ENCODE measurements around the gene SCN8A.
"Not testable (repeated sequence)": the region's sequence is repeated elsewhere in the genome, so short reads cannot be mapped to it uniquely, and the experiment has no call there.

Gene SCN8A

DNA sequence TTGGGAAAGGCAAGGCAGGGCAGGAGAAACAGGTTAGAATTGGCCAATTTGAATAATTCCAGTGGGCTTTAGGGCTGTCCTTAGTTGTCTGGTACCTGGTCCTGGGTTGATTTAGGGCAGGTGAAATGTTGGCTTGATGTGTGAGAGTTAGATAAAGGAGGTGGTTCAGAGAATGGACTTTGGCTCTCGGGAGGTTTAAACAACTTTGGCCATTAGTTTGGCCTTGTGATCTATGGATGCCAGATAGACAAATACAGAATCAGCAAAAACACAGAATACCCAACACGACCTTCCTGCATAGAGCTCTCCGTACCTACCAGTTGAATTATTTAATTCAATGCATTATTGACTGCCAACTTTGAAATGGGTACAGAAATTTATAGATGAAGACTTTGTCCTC lies 35.1 kb downstream of the SCN8A start:
- DNase-seq: no peak

DNA sequence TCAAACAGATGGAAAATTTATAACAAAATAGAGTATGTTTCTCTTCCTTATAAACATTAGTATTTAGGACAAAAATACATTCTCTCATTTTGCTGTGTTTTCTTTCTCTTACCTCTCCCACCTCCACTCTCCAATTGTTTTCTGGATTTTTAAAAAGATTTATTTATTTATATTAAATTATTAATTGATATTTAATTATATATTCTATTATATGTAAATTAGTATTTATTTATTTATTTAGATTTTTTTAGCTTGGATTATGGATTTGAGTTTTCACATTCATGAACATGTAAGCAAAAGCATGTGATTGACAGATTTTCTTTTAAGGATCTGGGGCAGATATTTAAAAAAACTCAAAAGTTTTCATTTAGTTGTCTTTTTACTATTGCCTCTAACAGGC lies 35.6 kb downstream of the SCN8A start:
- DNase-seq: no peak

DNA sequence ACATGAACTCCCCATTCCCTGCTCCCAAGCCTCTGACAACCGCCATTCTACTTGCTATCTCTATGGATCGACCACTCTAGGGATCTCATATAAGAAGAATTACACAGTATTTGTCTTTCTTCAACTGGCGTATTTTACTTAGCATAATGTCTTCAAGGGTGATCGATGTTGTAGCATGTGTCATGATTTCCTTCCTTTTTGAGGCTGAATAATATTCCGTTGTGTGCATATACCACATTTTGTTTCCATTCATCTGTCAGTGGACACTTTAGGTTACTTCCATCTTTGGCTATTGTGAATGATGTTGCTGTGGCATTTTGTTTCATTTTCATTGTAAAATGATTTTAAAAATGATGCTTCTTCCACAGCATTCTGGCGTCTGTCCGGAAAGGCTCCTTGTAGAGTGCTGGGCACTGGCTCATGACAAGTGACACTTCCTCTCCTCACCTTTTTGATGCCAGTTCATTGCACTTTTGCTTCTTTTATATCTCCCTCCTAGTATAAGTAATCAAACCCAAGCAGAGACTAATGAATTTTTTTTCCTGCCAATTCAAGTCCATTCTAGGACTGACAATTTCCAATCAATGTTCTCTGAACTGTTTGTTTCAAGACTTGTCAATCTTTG lies 39.3 kb downstream of the SCN8A start:
- DNase-seq: no peak

DNA sequence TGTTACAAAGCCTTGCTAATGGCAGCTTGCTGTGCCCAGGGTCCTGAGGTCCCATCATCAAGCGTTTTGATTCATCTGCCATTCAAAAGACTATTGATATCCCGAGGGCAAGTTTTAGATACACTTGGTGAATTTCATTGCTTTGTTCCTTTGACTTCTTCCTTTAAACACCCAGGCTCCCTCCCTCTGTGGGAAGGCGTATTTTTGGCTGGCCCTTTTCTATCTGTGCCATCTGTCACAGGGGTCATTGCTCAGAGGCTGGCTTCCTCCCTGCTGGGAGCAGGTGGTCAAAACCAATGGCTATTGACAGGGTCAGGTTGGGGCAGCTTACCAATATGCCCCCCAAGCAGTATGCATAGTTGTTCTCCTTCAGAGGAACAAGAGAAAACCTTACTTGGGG lies 40.0 kb downstream of the SCN8A start:
- no peak for DNase-seq

DNA sequence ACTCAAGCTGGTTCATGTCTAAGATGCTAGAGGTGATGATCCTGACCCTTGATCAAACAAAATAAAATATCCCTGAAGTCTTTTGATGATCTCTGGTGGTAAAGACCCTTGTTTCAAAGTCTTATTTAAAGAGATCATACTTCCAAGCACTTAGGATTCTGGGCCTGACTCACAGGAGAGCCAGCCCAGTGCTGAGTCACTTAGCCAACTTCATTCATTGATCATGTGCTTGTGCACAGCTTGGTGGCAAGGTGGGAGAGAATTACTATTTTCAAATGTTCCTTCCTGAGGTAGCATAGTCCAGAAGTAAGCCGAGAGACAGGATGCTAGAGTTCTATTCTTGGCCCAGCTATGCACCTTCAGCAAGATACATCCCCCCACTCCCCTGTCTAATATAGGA lies 40.6 kb downstream of the SCN8A start:
- DNase-seq: no peak

DNA sequence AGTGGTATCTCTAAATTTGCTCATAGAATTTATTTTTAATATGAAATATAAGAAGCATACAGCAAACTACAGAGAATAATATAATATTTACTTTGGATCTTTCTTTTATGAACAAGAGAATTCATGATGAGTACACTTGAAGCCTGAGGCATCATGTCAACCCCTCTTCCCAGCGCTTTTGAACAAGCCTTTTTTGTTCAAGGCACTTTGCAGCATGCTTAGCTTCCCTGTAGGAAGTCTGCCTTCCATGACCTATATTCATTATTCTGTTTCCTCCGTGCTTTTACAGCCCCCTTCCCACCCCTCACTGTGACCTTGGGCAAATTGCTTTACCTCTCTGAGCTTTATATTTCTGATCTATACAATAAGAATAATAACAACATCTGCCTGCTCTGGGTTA lies 41.6 kb downstream of the SCN8A start:
- no peak for DNase-seq

DNA sequence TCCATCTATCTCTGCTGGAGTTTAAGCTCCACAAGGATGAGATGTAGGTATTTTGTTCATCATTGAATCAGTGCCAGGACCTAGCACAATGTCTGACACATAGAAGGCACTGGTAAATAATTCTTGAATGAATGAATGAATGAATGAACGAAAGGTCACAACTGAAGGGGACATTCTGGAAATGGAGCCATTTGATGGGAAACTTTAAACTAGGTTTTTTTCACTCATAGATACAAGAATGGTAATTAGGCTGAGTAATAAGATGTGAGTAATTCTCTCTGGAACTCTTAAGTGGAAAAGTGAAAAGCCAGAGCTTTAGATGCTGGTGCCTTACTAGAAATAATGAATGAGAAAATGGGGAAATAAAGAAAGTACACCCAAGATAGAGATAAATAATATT lies 44.3 kb downstream of the SCN8A start:
- no peak for DNase-seq

DNA sequence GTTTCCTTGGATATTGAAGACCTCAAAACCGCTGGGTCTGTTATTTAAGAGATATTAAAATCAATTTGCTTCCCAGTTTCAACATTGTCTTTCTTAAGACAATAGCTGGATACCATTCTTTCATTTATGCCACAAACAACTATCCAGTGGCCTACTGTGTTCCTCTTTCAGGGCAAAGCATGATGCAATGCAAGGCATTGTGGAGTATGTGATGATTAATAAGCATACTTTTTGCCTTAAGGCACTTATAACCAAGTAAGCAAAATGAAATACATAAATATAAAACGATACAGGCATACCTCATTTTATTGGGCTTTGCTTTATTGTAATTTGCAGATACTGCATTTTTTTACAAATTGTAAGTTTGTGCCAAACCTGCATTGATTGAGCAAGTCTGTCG lies 45.5 kb downstream of the SCN8A start:
- no peak for DNase-seq

DNA sequence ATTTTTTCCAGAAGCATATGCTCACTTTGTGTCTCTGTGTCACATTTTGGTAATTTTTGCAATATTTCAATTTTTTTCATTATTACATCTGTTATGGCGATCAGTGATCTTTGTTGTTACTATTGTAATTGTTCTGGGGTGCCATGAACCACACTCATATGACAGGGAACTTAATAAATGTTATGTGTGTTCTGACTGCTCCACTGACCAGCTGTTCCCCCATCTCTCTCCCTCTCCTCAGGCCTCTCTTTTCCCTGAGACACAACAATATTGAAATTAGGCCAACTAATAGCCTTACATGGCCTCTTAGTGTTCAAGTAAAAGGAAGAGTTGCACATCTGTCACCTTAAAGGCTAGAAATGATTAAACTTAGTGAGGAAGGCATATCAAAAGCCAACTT lies 46.0 kb downstream of the SCN8A start:
- DNase-seq: no peak

DNA sequence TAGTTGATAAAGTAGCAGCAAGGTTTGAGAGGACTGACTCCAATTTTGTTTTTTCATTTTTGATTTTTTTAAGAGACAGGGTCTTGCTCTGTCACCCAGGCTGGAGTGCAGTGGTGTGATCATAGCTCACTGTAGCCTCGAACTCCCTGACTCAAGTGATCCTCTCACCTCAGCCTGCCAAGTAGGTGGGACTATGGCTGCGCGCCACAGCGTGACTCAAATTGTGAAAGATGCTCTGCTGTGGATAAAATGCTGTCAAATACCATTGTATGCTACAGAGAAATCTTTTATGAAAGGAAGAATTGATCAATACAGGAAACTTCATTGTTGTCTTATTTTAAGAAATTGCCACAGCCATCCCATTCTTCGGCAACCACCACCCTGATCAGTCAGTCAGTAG lies 48.3 kb downstream of the SCN8A start:
- no peak for DNase-seq

DNA sequence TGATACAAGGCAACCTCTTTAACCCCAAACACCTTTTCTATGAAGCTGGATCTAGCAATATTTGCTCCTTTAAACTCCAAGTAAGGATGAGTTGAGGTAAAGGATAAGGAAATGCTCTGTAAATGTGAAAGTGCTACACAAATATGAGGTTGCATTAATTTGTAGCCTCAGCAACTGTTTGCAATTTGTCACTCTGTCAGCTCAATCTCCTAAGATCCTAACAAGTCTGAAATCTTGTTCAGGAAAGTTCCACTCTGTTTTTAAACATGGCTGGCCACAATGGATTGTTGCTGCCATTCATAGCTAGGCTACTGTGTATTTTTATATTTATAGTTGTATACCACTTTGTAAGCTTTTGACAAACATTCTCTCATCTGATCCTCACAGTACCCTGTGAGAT lies 51.3 kb downstream of the SCN8A start:
- DNase-seq: no peak

DNA sequence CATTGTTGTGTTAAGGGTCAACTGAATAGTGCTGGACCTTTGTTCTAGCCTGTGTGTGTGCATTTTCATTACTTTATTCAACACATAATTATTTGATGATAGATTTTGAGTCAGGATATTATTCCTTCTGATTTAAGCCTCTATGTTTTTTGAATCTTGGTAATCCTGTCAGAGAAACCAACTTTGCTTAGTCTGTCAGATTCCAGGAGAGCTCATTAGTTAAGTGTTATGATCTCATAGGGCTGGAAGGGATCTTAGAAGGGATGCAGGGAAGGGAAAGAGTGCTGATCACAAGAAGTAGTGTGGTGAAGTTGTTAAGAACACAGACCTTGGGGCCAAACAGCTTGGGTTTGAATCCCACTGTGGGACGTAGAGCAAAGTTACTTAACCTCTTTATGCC lies 52.9 kb downstream of the SCN8A start:
- no peak for DNase-seq

DNA sequence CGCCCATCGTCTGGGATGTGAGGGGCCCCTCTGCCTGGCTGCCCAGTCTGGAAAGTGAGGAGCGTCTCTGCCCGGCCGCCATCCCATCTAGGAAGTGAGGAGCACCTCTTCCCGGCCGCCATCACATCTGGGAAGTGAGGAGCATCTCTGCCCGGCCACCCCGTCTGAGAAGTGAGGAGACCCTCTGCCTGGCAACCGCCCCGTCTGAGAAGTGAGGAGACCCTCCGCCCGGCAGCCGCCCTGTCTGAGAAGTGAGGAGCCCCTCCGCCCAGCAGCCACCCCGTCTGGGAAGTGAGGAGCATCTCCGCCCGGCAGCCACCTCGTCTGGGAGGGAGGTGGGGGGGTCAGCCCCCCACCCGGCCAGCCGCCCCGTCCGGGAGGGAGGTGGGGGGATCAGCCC lies 53.7 kb downstream of the SCN8A start:
- DNase-seq: not testable (repeated sequence)

DNA sequence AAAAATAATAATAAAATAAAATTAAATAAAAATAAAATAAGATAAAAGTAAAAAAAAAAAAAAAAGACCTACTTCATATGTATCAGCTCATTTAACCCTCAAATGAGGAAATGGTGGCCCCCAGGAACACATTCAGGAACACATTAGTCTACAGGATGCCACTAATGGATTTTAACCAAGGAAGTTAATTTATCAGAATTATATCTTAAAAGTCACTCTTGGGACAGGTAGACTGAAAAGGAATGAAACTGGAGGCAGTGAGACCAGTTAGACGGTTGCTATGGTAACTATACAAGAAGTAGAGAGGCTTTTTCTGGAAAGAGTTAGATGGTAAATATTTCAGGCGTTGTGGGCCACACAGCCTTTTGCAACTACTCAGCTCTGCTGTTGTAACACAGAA lies 54.9 kb downstream of the SCN8A start:
- DNase-seq: no peak

DNA sequence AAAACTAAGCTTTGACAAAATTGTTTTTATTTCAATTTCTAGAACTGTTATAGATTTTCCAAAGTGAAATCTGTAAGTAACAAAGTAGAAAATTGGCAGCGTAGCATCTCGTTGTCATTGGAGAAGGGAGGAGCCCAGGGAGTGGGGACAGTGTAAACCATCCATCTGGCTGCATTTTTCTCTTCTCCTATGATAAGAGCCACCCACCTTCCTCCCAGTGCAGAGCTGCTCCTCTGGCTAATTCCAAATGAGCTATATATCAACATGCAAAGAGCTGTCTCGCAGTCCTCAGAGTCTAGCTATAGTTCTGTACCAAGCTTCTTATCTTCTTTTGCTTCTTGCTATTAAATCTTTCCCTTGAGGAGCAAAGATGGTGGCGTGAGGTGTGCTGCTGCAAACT lies 56.6 kb downstream of the SCN8A start:
- DNase-seq: no peak

DNA sequence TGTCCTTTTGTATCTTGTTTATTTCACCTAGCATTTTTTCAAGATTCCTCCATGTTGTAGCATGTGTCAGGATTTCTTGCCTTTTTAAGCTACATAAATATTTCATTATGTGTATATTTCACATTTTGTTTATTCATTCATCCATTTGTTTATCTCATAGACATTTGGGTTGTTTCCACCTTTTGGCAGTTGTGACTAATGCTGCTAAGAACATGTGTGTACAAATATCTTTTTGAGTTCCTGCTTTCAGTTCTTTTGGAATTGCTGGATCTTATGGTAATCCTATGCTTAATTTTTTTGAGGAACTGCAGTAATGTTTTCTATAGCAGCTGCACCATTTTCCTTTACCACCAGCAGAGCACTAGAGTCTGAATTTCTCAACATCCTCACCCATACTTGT lies 62.4 kb downstream of the SCN8A start:
- DNase-seq: no peak

DNA sequence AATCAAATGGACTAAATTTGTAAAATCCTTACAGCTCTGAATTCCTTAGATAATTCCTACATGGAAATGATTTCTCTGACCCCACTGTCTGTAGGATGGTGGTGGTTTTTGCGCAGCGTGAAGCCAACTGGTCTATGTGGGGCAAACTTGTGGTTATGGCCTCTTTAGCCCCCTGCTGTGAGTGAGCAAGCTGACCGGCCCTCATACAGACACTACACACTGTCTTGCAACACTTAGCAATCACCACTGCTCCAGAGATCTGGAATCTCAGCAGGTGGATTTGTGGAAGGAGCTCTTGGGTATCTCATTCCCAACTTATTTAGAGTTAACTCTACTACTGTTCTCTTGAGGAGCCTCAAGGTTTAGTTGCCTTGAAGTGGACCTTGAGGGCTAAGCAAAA lies 70.2 kb downstream of the SCN8A start:
- DNase-seq: no peak

DNA sequence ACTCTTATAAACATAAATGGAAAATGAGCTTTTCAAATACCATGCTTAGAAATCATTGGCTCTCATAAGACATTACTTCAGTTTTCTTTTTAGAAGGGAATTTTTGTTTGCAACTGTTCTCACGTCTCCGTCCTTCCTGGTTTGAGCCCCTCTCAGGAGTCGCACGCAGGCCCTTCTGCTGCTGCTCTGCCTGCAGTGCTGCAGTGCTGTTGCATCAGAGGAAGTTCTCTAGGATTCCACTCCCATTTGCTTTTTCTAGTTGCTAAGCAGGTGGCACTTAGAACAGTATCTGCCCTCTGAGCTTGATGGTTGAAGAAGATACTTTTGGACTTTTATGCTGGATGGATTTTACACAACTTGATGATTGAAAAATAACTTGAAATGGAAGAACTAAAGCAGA lies 70.8 kb downstream of the SCN8A start:
- DNase-seq: no peak

DNA sequence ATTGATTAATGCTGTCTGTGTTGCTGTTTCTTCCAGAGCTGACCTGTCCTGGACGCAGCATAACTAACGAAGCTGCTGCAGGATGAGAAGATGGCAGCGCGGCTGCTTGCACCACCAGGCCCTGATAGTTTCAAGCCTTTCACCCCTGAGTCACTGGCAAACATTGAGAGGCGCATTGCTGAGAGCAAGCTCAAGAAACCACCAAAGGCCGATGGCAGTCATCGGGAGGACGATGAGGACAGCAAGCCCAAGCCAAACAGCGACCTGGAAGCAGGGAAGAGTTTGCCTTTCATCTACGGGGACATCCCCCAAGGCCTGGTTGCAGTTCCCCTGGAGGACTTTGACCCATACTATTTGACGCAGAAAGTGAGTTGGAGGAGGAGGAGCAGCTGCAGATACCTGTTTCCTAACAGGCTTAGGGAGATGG lies 71.7 kb downstream of the SCN8A start:
- DNase-seq: no peak

DNA sequence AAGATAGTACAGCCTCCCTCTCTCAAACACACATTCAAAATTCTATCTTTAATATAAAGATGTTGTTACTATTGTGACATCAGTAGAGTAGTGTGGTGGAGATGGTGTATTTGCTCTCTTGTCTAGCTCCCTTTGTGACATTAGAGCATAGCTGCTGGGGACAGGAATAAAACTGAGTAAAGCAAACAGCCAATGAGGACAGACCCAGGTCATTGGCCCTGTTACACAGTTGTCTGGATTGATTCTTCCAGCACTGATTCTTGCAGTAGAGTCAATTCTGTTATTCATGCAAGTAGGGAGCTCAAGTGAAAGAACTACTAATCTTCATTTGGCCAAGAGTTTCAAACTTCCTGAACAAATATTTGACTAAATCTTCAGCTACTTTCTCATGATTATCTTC lies 72.4 kb downstream of the SCN8A start:
- no peak for DNase-seq

DNA sequence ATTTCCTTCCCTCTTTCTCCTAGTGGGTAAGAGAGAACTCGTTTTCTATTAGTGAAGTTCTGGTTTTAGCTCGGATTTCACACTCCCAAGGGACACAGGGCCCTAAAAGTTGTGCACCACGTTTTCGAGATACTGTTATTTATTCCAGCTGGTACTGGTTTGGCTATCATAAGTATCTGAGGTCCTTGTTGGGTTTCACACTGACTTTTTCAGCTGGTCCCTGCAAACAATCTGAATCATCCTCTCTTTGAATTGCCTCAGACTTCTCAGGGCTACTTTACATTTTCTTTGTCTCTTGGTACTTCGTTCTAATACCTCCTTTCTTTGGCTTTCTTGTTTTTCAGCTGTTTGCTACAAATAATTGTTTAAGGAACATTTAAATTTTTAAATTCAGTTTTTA lies 75.7 kb downstream of the SCN8A start:
- DNase-seq: no peak

DNA sequence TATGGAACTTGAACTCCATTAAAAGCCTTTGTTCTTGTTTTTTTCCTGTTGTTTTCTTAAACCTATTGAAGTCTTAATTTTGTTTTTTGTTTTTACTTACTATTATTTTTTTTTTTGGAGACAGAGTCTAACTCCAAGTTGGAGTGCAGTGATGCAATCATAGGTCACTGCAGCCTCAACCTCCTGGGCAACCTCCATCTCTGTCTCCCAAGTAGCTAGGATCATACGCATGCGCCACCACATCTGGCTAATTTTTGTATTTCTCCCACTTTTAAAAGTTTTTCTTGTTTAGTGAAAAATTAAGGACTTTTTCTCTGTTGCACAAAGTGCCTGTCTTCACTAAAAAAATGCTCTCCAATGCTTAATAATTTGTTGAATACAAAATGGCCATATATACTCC lies 76.2 kb downstream of the SCN8A start:
- no peak for DNase-seq

DNA sequence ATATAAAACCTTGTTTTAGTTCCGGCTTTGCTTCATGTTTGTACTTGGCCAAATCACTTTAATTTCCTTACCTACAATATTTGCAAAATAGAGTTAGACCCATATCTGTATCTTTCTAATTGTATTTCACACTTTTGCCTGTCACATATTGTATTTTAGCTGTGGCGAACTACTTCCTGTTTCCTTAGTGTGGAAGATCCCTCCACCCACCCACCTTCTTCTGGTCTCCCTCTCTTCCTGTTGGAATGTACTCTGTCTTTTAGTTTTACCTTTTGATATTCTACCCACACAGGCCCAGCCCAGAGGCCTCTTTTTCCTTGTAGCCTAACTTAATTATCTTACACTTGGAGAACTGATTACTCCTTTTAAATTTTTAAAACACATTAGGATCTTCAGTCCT lies 78.2 kb downstream of the SCN8A start:
- DNase-seq: no peak

DNA sequence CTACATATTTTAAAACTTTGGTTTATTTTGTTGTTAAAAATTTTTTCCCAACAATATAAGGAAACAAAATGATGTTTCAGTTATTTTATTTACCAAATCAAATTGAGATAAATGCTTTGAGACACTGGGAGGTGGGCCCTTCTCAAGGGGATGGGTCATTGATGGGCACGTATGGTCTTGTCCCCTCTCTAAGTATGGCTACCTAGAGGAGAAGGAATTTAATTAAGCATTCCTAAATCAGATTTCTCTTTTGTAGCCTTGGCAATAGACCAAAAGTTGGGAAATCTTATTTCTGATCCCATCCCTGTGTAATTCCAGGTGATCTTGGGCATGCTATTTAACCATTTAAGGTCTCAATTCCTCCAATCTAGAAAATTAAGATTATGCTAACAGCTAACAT lies 79.0 kb downstream of the SCN8A start:
- DNase-seq: no peak

DNA sequence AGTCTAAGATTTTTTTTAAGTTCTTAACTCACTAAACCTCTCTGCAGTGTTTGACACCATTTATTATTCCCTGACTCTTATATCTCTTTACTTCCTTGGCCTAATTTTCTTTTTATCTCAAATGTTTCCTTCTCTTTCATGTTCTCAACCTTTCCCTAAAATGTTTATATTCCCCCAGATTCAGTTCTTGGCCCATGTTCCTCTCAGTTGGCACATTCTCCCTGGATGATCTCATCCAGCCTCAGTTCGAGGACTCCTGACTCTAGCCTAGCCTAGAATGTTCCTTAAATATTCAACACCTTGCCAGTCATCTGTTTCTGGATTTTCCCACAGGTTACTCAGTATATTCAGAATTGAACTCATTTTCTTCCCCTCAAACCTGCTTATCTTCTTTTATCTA lies 81.3 kb downstream of the SCN8A start:
- DNase-seq: no peak
